Dedifferentiated amniotic fluid mesenchymal stem cell (primary cell): ENCODE measurements around the gene TMEM181.
"Not testable (repeated sequence)": the region's sequence is repeated elsewhere in the genome, so short reads cannot be mapped to it uniquely, and the experiment has no call there.

Experiments
- DNase-seq: peaks from one replicate; pipeline ENCODE4 v3.0.0-alpha.2; 2016; ENCODE audit errors: extremely low spot score

The TMEM181 gene

DNA sequence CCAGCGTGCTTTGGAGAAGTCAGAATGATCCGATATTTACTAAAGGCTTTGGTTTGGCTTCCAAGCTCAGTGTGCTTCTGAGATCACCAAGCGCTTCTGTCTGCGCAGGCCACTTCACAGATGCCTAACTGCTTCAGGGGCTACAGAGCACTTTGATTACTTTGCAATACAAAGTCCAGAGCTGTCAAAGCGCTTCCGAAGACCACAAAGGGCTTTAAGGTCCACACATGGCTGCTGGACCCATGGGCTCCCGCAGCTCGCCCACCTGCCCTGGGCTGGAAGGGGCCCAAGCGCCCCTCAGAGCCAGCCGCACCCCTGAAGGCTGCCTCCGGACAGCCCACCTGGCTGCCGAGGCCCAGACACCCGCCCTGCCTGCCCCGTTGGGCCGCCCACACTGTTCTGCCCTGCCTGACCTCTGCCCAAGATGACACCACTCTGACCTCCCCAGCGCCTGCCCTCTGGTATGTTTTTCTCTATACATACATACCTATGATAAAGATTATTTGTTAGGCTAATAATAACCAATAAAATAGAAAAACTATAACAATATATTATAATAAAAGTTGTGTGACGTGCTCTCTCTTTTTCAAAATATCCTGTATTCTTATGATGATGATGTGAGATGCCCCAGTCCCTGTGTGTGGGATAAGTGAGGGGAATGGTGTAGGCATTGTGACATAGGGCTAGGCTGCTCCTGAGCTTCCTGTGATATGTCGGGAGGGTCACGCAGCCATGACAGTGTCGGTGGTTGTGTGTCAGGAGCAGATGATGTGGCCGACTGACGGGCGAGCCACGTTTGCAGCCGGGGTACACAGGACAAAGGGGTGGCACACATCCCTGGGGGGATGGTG lies 62.0 kb downstream of the TMEM181 start:
- no peak for DNase-seq

DNA sequence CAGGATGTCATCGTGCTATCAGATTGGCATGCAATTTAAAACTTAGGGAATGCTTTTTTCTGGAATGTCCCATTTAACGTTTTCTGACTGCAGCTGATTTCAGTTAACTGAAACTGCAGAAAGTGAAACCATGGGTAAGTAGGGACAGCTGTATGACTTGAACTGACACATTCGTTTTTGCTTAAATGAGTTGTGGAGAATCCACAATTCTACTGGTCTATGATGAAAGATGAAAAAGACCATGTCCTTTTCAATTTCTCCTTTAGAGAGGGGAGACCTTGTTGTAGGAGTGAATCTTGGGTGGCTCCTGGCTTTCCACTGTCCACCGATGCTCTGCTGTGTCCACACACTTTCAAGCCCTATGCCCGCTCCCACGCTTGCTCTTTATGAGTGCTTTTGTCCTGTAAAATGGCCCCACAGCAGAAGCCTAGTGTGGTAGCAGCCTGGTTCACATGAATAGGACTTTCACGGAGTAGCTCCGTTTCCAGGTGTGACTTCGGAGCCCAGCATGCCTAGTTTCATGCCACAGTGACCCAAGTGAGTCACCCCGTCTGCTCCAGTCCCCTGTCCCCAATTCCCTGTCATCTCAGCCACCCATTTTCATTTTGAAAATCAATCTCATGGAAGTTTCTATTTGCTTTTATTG lies 62.8 kb downstream of the TMEM181 start:
- no peak for DNase-seq

DNA sequence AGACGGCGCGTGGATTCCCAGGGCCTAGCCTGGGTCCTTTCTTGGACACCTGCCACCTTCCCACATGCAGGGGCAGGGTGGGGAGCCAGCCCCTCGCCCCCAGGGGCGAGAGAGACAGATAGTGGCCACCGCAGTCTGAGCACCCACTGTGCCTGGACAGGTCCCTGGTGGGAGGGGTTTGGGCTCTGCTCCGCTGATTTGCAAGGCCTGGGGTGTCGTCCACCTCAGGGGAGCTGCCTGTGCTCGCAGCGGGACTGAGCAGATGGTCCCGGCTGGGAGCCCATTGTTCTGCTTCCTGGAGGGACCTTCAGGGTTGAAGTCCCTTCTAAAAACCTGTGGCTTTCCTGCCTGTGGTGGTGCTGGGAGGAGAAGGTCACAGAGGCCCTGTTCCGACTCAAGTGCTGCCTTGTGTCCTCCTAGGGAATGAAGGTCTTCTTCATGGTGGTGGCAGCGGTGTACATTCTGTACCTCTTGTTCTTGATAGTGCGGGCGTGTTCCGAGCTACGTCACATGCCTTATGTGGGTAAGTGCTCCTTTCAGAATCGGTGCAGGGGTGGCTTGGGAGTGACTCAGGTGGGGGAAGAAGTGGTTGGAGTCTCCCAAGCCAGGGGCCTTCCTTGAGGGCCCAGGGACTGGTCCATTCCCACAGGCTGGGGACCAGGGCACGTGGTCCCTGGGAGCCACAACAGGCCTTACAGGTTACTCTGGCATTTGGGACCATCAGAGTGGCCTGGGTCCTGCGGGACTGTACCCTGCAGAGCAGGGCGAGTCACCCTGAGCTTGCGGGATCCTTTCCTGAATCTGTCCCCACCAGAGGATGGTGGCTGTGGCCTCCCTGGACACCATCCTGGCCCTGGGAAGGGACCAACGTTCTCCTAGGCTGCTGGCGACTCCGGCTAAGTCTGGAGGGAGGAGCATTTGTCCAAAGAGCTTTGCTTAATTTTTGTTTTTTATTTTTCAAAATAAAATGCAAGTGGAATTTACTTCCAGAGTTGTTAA lies 65.1 kb downstream of the TMEM181 start:
- no peak for DNase-seq

DNA sequence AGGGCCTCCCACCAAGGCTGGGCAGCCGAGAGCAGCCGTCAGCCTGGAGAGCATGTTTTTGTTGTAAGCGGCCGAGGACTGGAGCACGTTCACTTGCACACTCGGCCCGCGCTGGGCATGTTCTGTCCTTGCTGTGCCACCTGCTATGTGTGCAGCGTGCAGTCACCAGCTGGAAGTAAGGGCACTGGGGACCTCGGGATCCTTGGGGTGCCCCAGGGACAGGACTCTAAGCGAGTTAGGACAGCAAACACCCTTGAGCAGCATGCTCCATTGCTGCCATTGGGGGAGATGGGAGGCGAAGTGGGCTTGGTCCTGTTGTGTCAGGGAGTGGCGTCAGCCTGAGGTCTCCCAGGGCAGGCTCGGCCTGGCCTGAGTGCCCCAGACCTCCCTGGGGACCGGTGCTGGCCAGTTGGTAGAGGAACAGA lies 66.0 kb downstream of the TMEM181 start:
- DNase-seq, result no peak

DNA sequence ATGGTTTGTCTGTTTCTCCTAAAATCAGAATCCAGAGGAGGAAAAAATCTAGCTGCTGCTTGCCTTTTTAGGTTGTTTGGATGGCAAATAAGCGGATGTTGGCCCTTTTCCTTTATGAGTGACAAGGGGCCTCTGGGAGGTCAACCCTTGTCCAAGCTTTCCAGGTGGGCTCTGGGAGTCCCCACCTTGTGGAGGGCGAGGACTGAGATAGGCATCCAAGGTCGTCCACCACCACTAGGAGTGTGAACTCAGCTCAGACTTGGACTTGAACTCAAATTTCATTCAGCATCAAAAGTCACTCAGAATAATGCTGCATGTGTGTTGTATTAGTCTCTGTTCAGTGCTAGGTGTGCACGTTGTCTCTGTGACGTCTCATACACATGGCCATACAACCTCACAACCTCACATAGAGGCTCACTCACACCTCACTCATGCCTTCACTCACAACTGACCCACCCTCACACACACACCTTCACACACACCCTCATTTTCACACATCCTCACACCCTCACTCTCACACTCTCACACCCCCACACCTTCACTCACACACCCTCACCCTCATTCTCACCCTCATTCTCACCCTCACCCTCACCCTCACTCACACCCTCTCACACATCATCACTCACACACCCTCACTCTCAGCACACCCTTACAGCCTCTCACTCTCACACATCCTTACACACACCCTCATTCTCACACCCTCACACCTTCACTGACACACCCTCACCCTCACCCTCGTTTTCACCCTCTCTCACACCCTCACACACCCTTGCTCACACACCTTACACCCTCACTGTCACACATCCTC lies 66.7 kb downstream of the TMEM181 start:
- DNase-seq, result no peak

DNA sequence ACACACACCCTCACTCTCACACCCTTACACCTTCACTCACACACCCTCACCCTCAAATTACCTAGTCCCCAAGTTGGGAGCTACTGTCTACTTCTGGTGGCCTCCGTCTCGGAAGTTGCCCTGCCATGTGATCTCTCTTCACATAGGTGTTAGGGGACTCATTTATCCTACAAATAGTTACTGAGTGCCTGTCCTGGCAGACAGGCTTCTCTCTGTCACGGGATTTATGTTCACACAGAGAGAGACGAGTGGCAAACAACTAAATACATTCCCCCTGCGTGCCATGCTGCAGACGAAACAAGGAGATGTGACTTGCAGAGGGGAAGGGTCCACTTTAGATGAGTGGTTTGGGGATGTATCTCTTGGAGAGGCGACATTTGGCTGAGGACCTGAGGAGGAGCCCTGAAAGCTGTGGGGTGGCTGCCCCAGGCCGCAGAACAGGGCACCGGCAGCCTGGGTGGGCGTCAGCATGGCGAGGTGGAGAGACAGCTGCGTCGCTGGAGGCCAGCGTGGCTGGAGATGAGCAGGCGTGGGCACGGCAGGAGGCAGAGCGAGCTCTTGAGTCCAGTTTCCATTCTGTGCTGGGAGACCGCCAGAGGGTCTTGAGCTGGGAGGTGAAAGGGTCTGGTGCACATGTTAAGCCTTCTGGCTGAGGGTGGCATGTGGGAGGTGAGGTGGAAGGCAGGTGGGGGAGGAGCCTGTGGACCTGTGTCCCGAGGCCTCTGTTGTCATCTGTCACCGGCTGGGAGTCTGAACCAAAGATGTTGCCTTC lies 67.5 kb downstream of the TMEM181 start:
- DNase-seq, result no peak

DNA sequence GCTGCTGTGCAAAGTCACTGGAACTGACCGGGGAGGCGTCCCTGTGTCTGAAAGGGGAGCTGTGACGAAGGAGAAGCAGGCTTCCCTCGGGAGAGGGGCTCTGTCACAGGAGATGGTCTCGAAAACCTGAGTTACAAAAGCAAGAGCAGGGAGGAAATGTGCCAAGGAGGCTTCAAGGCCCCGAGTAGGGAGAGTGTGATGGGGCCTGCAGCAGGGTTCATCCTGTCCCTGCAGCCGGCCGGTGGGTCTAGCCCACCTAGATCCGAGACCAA lies 68.0 kb downstream of the TMEM181 start:
- DNase-seq, result no peak

DNA sequence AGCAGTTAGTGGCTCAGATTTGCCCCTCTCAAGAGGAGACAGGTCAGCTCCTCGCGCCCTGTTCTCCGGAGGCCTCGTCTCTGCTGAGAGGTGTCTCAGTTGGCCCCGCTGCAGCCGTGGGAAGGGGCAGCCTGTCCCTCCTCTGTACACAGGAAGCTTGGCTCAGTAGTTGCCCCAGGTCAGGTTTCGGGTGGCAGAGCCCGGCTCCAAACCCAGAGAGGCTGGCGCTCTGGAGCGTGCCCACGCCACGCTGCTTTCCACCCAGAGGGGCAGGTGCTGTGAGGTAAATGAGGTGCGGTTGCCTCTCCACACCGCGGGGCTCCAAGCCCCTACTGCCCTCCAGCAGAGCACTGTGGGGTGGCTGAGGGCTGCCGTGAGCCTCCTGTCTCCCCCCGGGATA lies 68.7 kb downstream of the TMEM181 start:
- no peak for DNase-seq

DNA sequence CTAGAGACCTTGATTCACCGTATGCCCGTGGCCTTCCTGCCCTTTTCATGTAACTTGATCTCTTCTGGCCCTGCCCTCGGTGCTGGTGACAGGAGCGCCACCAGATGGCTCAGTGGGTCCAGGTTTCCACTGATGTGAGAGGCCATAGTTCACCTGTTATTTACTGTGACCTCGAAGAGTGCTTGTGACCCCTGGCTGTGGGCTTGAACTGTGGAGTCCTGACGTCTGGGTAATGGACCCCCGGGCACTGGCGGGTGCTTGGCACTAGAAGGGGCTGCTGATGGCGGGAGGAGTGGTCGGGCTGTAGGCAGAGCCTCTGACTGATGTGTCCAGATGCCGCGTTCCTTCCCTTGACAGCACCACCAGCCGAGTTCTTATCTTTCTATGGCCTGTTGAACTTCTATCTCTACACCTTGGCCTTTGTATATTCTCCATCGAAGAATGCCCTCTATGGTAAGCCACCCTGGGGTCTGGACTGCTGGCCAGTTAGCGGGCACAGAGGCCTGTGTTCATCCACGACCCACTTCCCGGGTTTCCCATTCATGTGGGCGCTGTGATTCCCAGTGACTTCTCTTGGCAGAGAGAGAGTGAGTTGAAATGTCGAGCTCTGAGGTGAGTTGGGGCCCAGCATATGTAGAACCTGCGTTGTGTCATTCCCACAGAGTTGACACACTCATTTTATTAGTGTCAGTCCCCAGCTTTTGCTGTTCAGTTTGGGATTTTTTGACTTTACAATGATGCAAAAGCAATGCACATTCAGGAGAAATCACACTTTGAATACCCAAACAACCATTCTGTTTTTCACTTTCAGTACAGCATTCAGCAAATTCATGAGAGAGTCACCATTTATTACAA lies 69.7 kb downstream of the TMEM181 start:
- DNase-seq, result no peak

DNA sequence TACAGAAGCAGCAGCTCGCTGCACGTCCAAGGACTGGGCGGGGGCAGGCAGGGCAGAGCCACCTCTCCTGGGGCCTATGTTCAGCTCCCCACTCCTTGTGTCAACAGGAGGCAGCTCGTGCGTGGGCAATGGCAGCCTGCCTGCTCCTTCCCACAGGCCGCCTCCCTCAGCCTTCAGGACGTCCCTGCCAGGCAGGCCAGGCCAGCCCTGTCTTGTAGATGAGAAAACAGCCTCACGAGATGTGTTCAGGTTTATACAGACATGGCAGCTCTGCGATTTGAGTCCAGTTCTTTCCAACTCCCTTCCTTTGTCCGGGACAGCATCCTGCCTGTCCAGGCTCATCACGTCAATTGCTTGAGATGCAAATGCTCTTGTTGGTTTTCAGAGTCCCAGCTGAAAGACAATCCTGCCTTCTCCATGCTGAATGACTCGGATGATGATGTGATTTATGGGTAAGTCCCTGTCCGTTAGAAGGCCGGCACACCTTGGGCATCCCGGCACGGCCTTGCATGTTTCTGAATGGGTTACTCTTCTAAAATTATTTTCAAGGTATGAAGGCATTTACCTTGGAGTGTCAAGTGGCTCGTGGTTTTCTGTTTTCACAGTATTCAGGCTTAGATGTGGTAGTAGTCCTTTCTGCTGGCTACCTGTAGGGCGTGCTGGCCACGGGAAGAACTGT lies 71.2 kb downstream of the TMEM181 start:
- no peak for DNase-seq

DNA sequence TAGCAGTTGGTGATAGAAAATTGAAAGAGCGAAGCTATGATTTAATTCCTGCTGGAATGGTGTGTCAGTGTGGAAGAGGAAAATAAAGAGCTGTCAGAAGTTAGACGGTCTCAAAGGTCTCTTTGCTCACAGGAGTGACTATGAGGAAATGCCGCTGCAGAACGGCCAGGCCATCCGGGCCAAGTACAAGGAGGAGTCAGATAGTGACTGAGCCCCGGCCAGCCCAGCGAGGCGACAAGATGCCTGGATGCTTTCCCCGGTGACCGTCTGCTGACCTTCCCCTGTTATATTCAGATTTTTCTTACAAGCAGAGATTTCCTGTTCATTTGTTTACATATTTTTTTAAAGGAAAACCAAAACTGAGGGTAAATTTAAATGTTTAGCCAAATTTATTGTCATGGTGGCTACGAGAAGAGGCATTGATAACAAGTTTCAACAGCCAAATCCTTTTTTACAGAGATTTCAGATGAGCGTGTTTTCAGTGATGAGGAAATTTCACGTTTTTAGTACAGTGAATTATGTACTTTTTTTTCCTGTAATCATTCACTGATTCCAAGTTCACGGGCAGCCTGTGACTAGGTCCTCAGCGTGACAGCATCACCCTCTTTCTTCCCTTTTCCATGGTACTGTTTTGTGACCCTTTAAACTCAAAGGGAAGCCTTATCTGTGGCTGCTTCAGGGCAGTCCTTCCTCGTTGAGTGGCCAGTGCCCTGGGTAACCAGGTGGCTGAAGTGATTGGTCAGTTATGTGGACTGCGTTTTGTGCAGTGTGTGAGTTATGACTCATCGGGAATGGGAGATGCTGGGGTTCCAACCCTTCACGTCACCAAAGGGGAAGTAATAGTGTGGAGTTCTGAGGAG lies 72.0 kb downstream of the TMEM181 start:
- DNase-seq, result no peak

DNA sequence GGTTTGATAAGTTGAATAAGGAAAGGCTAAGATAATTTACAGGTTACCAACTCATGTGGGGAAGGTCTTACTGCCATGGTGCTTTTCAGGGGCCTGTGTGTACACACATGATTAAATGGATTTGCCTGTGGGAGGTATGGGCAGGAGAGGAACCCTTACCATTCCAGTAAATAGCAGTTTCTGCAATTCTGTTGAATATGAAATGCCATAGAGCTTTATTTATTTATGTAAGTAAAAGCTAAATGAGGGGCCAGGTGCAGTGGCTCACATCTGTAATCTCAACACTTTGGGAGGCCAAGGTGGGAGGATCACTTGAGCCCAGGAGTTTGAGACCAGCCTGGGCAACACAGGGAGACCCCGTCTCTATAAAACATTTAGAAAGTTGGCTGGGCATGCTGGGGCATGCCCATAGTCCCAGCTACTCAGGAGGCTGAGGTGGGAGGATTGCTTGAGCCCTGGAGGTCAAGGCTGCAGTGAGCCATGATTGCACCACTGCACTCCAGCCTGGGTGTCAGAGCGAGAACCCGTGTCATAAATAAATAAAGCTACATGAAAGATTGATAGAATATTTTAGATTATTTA lies 72.7 kb downstream of the TMEM181 start:
- DNase-seq, result not testable (repeated sequence)

DNA sequence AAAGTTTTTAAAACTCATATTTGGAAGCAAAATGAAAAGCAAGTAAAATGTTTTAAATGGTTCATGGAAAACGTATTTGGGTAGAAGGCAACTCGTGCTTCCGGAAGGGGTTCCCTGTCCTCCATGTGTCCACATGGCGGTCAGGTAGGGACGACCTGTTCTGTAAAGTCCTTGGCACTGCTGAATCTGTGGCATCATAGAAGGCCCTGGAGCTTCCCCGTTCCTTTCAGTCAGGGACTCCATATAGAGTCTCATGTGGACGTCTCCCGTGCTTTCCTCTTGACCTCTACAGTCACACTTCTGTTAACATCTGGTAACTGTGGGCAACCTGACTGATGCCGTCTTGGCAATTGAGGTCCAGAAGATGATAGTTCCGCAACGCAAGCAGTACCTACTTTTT lies 73.2 kb downstream of the TMEM181 start:
- no peak for DNase-seq

DNA sequence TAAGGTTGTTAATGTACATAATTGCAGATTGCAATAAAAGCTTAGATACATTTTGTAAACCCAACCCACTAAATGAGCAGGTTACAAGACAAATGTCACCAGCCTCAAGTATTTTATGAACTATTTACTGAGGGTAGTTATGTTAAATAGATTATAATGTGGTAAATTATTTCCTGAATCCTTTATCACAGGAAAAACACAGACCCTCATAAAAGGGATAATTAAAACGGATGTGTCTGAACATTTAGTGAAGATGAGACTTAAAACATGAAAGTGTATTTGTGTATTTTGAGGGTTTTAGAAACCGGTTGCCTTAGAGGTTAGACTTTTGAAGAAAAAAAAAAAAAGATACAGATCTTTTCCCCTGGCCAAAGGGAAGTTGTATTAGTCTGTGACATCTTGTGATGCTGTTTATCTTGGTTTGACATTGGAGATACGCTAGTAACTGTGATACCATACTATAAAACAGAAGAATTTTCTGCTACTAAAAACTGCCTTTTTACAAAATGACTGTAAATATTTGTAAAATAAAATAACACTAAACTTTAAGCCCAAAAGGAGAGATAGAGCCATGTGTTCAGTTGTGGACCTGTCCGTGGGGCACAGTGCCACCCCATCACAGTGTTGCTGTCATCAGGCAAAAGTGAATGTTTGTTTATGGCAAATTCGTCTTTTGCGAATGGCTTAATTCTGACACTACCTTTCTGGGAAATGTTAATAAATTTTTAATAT lies 75.0 kb downstream of the TMEM181 start:
- DNase-seq, result no peak

DNA sequence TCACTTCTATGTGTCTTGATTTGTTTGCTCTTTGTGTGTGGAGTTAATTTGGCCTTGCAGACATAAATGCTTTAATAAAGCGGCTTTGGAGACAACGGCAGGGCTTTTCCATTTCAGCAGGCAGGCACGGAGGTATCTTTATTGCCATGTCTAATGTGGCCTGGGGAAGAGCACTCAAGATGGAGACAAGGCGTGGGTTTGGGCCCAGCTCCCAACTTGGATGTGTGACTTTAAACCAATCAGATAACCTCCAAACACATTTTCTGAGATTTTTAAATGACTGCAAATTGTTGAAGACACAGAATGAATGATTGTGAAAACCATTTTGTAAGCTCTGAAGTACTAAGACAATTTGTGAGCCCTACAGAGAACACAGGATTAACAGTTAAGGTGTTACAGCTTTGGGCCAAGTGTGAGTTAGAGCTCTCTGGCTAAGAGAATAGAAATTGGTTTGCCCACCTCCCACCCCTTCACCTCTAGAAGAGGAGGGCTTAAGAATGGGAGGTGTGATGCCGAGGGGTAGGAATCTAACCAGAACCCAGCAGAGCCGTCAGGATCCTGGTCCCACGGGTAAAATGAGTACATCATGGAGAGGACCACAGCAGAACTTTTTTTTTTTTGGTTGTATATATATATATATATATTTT lies 75.7 kb downstream of the TMEM181 start:
- no peak for DNase-seq

DNA sequence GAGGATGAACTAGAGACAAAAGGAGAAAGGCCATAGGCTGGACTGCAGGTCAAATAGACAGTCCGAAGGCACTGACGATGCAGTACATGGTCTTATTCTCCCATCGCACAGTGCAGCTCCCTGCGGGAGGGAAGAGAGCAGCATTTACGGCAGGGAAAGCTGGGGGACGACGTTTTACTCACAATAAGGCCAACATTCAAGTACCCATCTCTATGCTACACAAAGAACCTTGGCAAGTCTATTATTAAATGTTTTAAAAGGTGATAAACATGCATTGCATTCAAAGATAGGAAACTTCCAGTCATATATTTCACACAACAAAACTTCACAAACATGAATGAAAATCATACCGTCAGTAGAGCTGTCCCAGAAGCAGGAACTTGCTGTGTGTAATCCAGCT lies 76.9 kb downstream of the TMEM181 start:
- DNase-seq, result no peak
